ENCODE data around the gene KIAA0319L.

Gene KIAA0319L

DNA sequence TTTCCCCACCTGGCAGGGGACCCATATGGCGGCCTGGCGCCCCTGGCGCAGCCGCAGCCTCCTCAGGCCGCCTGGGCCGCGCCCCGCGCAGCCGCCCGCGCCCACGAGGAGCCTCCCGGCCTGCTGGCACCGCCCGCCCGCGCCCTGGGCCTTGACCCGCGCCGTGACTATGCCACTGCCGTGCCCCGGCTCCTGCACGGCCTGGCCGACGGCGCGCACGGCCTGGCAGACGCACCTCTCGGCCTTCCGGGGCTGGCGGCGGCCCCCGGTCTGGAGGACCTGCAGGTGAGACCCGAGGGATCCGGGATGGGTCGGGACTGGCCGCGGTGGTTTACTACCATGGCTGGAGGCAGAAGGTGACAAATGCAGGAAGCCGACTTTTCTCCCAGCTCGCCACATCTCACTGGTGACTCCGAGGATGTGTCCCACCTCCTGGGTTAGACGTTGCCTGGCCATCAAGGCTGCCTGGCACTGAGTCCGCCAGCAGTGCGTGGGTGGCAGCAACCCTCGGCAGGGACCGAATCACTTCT, 17.0 kb upstream of the KIAA0319L start:
- no peak for TF ChIP-seq CTCF (IDR thresholded peaks at IDR 0.05; ENCODE audit: low read length, missing control alignments)
- DNase-seq (ENCODE audit: low read depth), result no peak
- H3K4me3 ChIP-seq (replicated peaks; ENCODE audit: low read depth, low read length), result no peak overlapping the region

DNA sequence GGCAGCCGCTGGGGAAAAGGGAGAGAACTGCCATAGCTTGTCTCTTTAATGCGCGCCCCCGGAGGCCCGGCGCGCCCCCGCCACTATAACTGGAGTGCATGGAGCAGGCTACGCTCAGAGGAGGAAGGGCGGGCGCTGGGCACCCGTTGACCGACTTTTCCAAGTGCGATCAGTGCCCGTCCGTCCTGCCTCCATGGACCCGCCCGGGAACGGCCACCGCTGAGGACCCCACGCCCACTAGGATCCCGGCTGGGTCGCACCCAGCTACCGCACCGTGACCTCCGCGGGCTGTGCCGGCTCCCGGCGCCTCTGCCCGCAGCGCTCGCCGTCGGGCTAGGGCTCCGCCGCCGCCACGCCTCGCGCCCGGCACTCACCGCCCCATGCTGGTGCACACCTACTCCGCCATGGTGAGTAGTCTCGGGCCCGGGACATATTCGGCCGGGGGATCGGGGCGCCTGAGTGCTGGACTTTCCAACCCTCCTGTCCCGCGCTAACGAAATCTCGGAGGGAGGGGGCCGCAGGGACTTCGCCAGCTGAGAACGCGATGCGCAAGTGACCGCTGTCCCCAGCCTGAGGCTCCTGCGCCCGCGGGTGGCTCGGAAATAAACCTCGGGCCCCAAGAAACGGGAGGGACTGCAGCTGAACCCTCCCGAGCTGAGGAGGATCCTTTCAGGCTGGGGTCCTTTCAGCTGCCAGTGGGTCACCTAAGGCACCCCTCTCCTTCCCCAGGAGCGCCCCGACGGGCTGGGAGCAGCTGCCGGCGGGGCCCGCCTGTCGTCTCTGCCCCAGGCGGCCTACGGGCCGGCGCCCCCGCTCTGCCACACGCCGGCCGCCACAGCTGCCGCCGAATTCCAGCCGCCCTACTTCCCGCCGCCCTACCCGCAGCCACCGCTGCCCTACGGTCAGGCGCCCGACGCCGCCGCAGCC, 16.3 kb upstream of the KIAA0319L start, which contains the start of gene TFAP2E:
Gene TFAP2E, plus strand, starts transcription at position 117 of the 927 bp plus-strand sequence. Its CDS starts 264 bp downstream, at position 381.
- peak within 1 kb of the TSS; percentile 48 for H3K4me3 ChIP-seq (replicated peaks; ENCODE audit: low read depth, low read length)
- peak; percentile 27 for DNase-seq (ENCODE audit: low read depth)
- no peak for TF ChIP-seq CTCF (IDR thresholded peaks at IDR 0.05; ENCODE audit: low read length, missing control alignments)

GRCh38 chr1:35572296-35572695, 15.1 kb upstream of the KIAA0319L start:
- H3K4me3 ChIP-seq (replicated peaks; ENCODE audit: low read depth, low read length), result no peak overlapping the region
- TF ChIP-seq CTCF (IDR thresholded peaks at IDR 0.05; ENCODE audit: low read length, missing control alignments), result no peak
- DNase-seq (ENCODE audit: low read depth), result no peak

DNA sequence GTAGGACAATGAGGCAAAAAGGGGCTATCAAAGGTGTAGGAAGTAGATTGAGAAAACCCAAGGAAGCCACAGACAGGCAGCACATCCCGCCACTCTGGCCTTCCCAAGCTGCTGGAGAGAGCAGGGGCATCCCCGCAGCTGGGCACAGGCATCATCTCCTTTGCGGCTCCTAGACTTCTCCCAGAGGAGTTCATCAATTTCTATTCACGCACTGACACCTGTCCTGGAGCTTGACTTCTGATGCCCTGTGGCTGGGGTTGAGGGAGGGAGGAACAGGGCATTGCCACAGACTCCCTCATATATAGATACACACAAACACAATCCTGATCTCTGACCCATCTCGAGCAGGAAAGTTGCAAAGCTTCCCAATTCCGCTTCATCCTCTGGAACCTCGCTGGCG, 14.1 kb upstream of the KIAA0319L start:
- TF ChIP-seq CTCF (IDR thresholded peaks at IDR 0.05; ENCODE audit: low read length, missing control alignments), result no peak
- no peak overlapping the region for H3K4me3 ChIP-seq (replicated peaks; ENCODE audit: low read depth, low read length)
- no peak for DNase-seq (ENCODE audit: low read depth)

DNA sequence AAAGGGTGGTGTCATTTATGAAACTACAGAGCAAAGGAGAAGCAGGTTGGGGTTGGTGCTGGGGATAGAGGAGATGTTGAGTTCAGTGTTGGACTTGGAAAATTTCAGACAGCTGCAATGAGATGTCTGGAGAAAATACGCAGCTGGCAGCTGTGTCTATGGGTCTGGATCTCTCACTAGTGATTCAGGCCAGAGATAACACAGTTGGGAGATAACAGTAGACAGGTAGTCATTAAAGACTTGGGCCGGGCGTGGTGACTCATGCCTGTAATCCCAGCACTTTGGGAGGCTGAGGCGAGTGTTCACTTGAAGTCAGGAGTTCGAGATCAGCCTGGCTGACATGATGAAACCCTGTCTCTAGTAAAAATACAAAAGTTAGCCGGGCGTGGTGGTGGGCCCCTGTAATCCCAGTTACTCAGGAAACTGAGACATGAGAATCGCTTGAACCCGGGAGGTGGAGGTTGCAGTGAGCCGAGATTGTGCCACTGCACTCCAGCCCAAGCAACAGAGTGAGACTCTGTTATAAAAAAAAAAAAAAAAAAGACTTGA, 13.5 kb upstream of the KIAA0319L start:
- no peak for TF ChIP-seq CTCF (IDR thresholded peaks at IDR 0.05; ENCODE audit: low read length, missing control alignments)
- H3K4me3 ChIP-seq (replicated peaks; ENCODE audit: low read depth, low read length), result no peak overlapping the region
- no peak for DNase-seq (ENCODE audit: low read depth)

DNA sequence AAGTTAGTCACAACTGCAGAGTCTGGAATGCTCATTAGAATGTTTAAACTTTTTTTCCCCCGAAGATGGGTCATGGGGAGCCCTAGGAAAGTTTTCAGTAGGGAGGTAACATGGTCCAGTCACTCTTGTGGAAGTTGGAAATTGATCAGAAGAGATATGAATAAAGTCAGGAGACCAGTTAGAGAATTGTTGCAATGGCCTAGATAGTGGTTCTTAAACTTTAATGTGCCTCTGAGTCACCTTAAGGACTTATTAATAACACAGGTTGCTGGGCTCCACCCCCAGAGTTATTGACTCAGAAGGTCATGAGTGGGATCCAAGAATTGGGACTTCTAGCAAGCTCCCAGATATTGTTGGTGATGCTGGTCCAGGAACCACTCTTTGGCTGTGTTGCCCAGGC, 12.7 kb upstream of the KIAA0319L start:
- no peak for TF ChIP-seq CTCF (IDR thresholded peaks at IDR 0.05; ENCODE audit: low read length, missing control alignments)
- no peak for DNase-seq (ENCODE audit: low read depth)
- H3K4me3 ChIP-seq (replicated peaks; ENCODE audit: low read depth, low read length), result no peak overlapping the region
